HL-60 (cell line): ENCODE data around the gene SLC45A2.

ENCODE experiments used
- CTCF ChIP-seq: IDR thresholded peaks from one replicate; pipeline ENCODE4 v1.5.1; 2011; ENCODE audit warnings: low read length, control low read depth, inconsistent platforms; ENCODE audit not compliant: insufficient read depth
- POLR2AphosphoS5 ChIP-seq: IDR thresholded peaks from 2 replicates; pipeline ENCODE4 v1.6.1; 2012; ENCODE audit warnings: low read depth
- SPI1 ChIP-seq: IDR thresholded peaks from 2 replicates; pipeline ENCODE4 v1.6.1; 2012; ENCODE audit warnings: low read depth, mild to moderate bottlenecking, borderline replicate concordance

DNA sequence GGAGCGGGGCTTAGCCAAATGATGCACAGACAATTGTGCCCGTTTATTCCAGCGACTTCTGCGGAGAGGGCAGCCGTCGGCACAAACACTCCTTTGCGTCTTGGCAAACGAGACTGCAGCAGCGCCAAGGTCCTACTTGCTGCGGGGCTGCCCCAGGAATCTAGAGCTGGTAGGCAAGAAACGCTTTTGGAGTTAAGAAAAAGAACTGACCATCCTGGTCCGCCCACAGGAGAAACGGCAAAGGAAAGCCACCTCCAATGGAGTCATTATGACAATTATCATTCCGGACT is 46.0 kb downstream of the SLC45A2 start:
- TF ChIP-seq SPI1 (no peak), CTCF (no peak), POLR2AphosphoS5 (no peak)
